ENCODE measurements around the gene INPP4A.
A peak's percentile ranks its signal among the peaks of the same experiment; 100 is the strongest.
"Not testable (repeated sequence)": the region's sequence is repeated elsewhere in the genome, so short reads cannot be mapped to it uniquely, and the experiment has no call there.

Gene INPP4A

GRCh38 chr2:98444436-98445176, at the start of gene INPP4A:
Gene INPP4A, plus strand, starts transcription at chr2:98444858. Its CDS starts 75,191 bp downstream, at chr2:98520049.
- DNase-seq (ENCODE audit: low read depth, low spot score): no peak
- peak within 1 kb of the TSS; percentile 37 for H3K27ac ChIP-seq

- no peak overlapping the region for H3K27ac ChIP-seq
- DNase-seq (ENCODE audit: low read depth, low spot score): no peak
Measured at GRCh38 chr2:98395977-98396376, 48.7 kb upstream of the INPP4A start.

- no peak overlapping the region for H3K27ac ChIP-seq
- DNase-seq (ENCODE audit: low read depth, low spot score): no peak
Measured at GRCh38 chr2:98396745-98397355, 47.8 kb upstream of the INPP4A start.

GRCh38 chr2:98399140-98399539, 45.5 kb upstream of the INPP4A start:
- DNase-seq (ENCODE audit: low read depth, low spot score): no peak
- H3K27ac ChIP-seq: no peak overlapping the region

- H3K27ac ChIP-seq: no peak overlapping the region
- DNase-seq (ENCODE audit: low read depth, low spot score): no peak
Measured at GRCh38 chr2:98403878-98404277, 40.8 kb upstream of the INPP4A start.

GRCh38 chr2:98404556-98405250, 40.0 kb upstream of the INPP4A start:
- peak; percentile 16 for DNase-seq (ENCODE audit: low read depth, low spot score)
- no peak overlapping the region for H3K27ac ChIP-seq

- DNase-seq (ENCODE audit: low read depth, low spot score): no peak
- no peak overlapping the region for H3K27ac ChIP-seq
Measured at GRCh38 chr2:98405301-98405700, 39.4 kb upstream of the INPP4A start.

GRCh38 chr2:98408155-98408554, 36.5 kb upstream of the INPP4A start:
- DNase-seq (ENCODE audit: low read depth, low spot score): no peak
- no peak overlapping the region for H3K27ac ChIP-seq

- DNase-seq (ENCODE audit: low read depth, low spot score): no peak
- no peak overlapping the region for H3K27ac ChIP-seq
Measured at GRCh38 chr2:98412751-98413458, 31.8 kb upstream of the INPP4A start.

- not testable (repeated sequence) for H3K27ac ChIP-seq
Measured at GRCh38 chr2:98414246-98414645, 30.4 kb upstream of the INPP4A start.

GRCh38 chr2:98415719-98416248, 28.9 kb upstream of the INPP4A start:
- not testable (repeated sequence) for DNase-seq (ENCODE audit: low read depth, low spot score); H3K27ac ChIP-seq

More at GRCh38 chr2:98414246-98414645, 30.4 kb upstream of the INPP4A start:
- not testable (repeated sequence) for DNase-seq (ENCODE audit: low read depth, low spot score)

GRCh38 chr2:98416383-98417159, 28.1 kb upstream of the INPP4A start:
- DNase-seq (ENCODE audit: low read depth, low spot score): no peak
- H3K27ac ChIP-seq: no peak overlapping the region

GRCh38 chr2:98419544-98419943, 25.1 kb upstream of the INPP4A start:
- no peak for DNase-seq (ENCODE audit: low read depth, low spot score)
- no peak overlapping the region for H3K27ac ChIP-seq

GRCh38 chr2:98419977-98420725, 24.5 kb upstream of the INPP4A start:
- no peak for DNase-seq (ENCODE audit: low read depth, low spot score)
- no peak overlapping the region for H3K27ac ChIP-seq

GRCh38 chr2:98422449-98422848, 22.2 kb upstream of the INPP4A start:
- no peak for DNase-seq (ENCODE audit: low read depth, low spot score)

GRCh38 chr2:98426771-98427170, 17.9 kb upstream of the INPP4A start:
- H3K27ac ChIP-seq: no peak overlapping the region

More at GRCh38 chr2:98422449-98422848, 22.2 kb upstream of the INPP4A start:
- H3K27ac ChIP-seq: no peak overlapping the region

GRCh38 chr2:98432145-98432544, 12.5 kb upstream of the INPP4A start:
- H3K27ac ChIP-seq: no peak overlapping the region
- no peak for DNase-seq (ENCODE audit: low read depth, low spot score)

More at GRCh38 chr2:98426771-98427170, 17.9 kb upstream of the INPP4A start:
- DNase-seq (ENCODE audit: low read depth, low spot score): no peak

GRCh38 chr2:98433363-98433964, 11.2 kb upstream of the INPP4A start:
- no peak for DNase-seq (ENCODE audit: low read depth, low spot score)

More at GRCh38 chr2:98433363-98433964, 11.2 kb upstream of the INPP4A start:
- H3K27ac ChIP-seq: no peak overlapping the region
